Natural killer cell (primary cell): ENCODE results near the gene CSTF3. TPM values are rescaled to one million over a fixed set of nuclear protein-coding genes. Genes with fewer than 3 reads are reported as not detected.
"Not testable (repeated sequence)": the region's sequence is repeated elsewhere in the genome, so short reads cannot be mapped to it uniquely, and the experiment has no call there.

Experiments
- ATAC-seq, 3 donors: fragments of 150-1000 bp in 2 of 3; fragments of 200-7000 bp in 1 of 3; cut with Tn5 transposase; 1 replicate in 1 of 3; 2 replicates in 2 of 3; pipeline ENCODE4 v1.10.0; 2021; ENCODE audit warnings: mild to moderate bottlenecking in 2 of 3, moderate library complexity in 2 of 3
- DNase-seq, 2 donors: peaks; one replicate each; pipeline versions ENCODE4 v3.0.0 to v3.0.0-alpha.2; 2013 to 2021; ENCODE audit warnings: mixed read lengths in 1 of 2
- H3K27ac ChIP-seq: one replicate; pipeline ENCODE4 v1.5.1; 2013; ENCODE audit warnings: mild to moderate bottlenecking, low read length
- H3K27me3 ChIP-seq: one replicate; pipeline ENCODE4 v1.6.1; 2013; ENCODE audit warnings: low read length; ENCODE audit not compliant: control insufficient read depth, insufficient read depth
- H3K36me3 ChIP-seq: one replicate; pipeline ENCODE4 v1.6.1; 2013; ENCODE audit warnings: low read length; ENCODE audit not compliant: control insufficient read depth, insufficient read depth
- H3K4me1 ChIP-seq: one replicate; pipeline ENCODE4 v1.6.1; 2013; ENCODE audit warnings: low read length; ENCODE audit not compliant: control insufficient read depth, insufficient read depth
- H3K4me3 ChIP-seq: one replicate; pipeline ENCODE4 v1.5.1; 2013; ENCODE audit warnings: low read length
- H3K9me3 ChIP-seq: one replicate; pipeline ENCODE4 v1.6.1; 2013; ENCODE audit warnings: low read length; ENCODE audit not compliant: control insufficient read depth, insufficient read depth
- H3K27ac Mint-ChIP-seq, 2 donors: one replicate each; pipeline ENCODE4 v1.8.0; 2022; ENCODE audit warnings: mild to moderate bottlenecking in 2 of 2, mixed read lengths in 2 of 2, moderate library complexity in 1 of 2
- H3K27me3 Mint-ChIP-seq, 2 donors: one replicate each; pipeline ENCODE4 v1.8.0; 2022; ENCODE audit warnings: low read depth in 2 of 2, mixed read lengths in 2 of 2
- H3K36me3 Mint-ChIP-seq: one replicate; pipeline ENCODE4 v1.8.0; 2022; ENCODE audit warnings: mixed read lengths
- H3K4me1 Mint-ChIP-seq, 2 donors: one replicate each; pipeline ENCODE4 v1.8.0; 2022; ENCODE audit warnings: mixed read lengths in 2 of 2
- H3K4me3 Mint-ChIP-seq: one replicate; pipeline ENCODE4 v1.8.0; 2022; ENCODE audit warnings: mild to moderate bottlenecking, moderate library complexity, mixed read lengths
- H3K9me3 Mint-ChIP-seq, 2 donors: one replicate each; pipeline ENCODE4 v1.8.0; 2022; ENCODE audit warnings: mixed read lengths in 2 of 2
- CTCF ChIP-seq: fragments of 200-600 bp; IDR thresholded peaks from one replicate; pipeline ENCODE4 v1.8.0; 2022; ENCODE audit warnings: antibody characterized with exemption
- WGBS: methylation state at CpG from one replicate; pipeline ENCODE4 v1.1.7; 2013; ENCODE audit warnings: missing lambda C conversion rate; ENCODE audit not compliant: insufficient coverage; 5-methylcytosine and 5-hydroxymethylcytosine counted together
- intact Hi-C: fragments of 100-400 bp; cut with micrococcal nuclease; formaldehyde crosslinking; loops from one replicate; pipeline ENCODE4 v1.14.2; 2022
- total RNA-seq, 4 donors: library from RNA; stranded (reverse); fragments of 120-200 nt in 1 of 4; gene quantifications; one replicate each; pipeline versions ENCODE4 v1.2.3 to v1.2.4, GENCODE V29; 2013 to 2022

The CSTF3 gene
- total RNA-seq, 3 donors from 2014 or later (not counting 1 experiment from before 2014, with no cell fraction given) = 10.9 to 15.6 (median 12.0) TPM

GRCh38 chr11:33057284-33057683 is 104.0 kb downstream of the CSTF3 start:
- no peaks in the 10 kb centered on the region for H3K27me3 ChIP-seq
- peaks cover 0 to 8% of the 10 kb centered on the region in 2 donors for H3K4me1 Mint-ChIP-seq
- no peak overlapping the region for H3K4me3 ChIP-seq
- H3K9me3 Mint-ChIP-seq = no peaks in the 10 kb centered on the region
- H3K27ac ChIP-seq = no peak overlapping the region
- no peak overlapping the region for H3K4me3 Mint-ChIP-seq
- ATAC-seq = no peak
- H3K27me3 Mint-ChIP-seq = no peaks in the 10 kb centered on the region
- TF ChIP-seq CTCF = no peak
- DNase-seq = no peak
- H3K4me1 ChIP-seq = no peaks in the 10 kb centered on the region
- no peaks in the 10 kb centered on the region for H3K9me3 ChIP-seq
- intact Hi-C loops = no loop called here
- WGBS = 100% methylated on average over 1 of the region's 1 CpG
- peaks cover 14% of the 10 kb centered on the region for H3K36me3 Mint-ChIP-seq
- H3K27ac Mint-ChIP-seq = no peak overlapping the region
- peaks cover 28% of the 10 kb centered on the region for H3K36me3 ChIP-seq

GRCh38 chr11:33055375-33055774 is 105.9 kb downstream of the CSTF3 start:
- Histone ChIP-seq H3K4me1 (no peaks in the 10 kb centered on the region), H3K36me3 (peaks cover 23% of the 10 kb centered on the region), H3K9me3 (no peaks in the 10 kb centered on the region), H3K4me3 (no peak overlapping the region), H3K27ac (no peak overlapping the region), H3K27me3 (no peaks in the 10 kb centered on the region)
- Mint-ChIP-seq H3K36me3 (peaks cover 14% of the 10 kb centered on the region), H3K9me3 (no peaks in the 10 kb centered on the region), H3K27me3 (no peaks in the 10 kb centered on the region), H3K27ac (no peak overlapping the region), H3K4me1 (peaks cover 0 to 8% of the 10 kb centered on the region in 2 donors), H3K4me3 (no peak overlapping the region)
- intact Hi-C loops = no loop called here
- TF ChIP-seq CTCF = no peak
- ATAC-seq (no peak), DNase-seq (no peak)

GRCh38 chr11:33052231-33052630 is 109.0 kb downstream of the CSTF3 start:
- ATAC-seq = no peak
- no peak overlapping the region for H3K4me3 ChIP-seq
- no peak overlapping the region for H3K27ac Mint-ChIP-seq

GRCh38 chr11:33049565-33050408 is 111.5 kb downstream of the CSTF3 start:
- H3K27ac ChIP-seq, H3K9me3 ChIP-seq, intact Hi-C loops, H3K4me3 ChIP-seq, H3K27ac Mint-ChIP-seq, H3K27me3 Mint-ChIP-seq, H3K4me3 Mint-ChIP-seq, H3K27me3 ChIP-seq, H3K4me1 Mint-ChIP-seq, H3K9me3 Mint-ChIP-seq, H3K36me3 Mint-ChIP-seq, ATAC-seq, DNase-seq, H3K4me1 ChIP-seq: not testable (repeated sequence)
- 100% methylated on average over 3 of the region's 3 CpGs for WGBS
- peaks cover 11% of the 10 kb centered on the region for H3K36me3 ChIP-seq

More at GRCh38 chr11:33052231-33052630, 109.0 kb downstream of the CSTF3 start:
- no peak for DNase-seq
- Mint-ChIP-seq H3K36me3 (no peaks in the 10 kb centered on the region), H3K4me3 (no peak overlapping the region), H3K27me3 (no peaks in the 10 kb centered on the region), H3K9me3 (no peaks in the 10 kb centered on the region), H3K4me1 (peaks cover 3 to 8% of the 10 kb centered on the region in 2 donors)
- Histone ChIP-seq H3K9me3 (no peaks in the 10 kb centered on the region), H3K36me3 (peaks cover 8% of the 10 kb centered on the region), H3K27me3 (no peaks in the 10 kb centered on the region), H3K27ac (no peak overlapping the region), H3K4me1 (no peaks in the 10 kb centered on the region)
- 25% methylated on average over 1 of the region's 2 CpGs for WGBS
- TF ChIP-seq CTCF = no peak
- intact Hi-C loops = no loop called here

GRCh38 chr11:33048701-33049100 is 112.6 kb downstream of the CSTF3 start:
- intact Hi-C loops, DNase-seq, H3K9me3 Mint-ChIP-seq, H3K4me1 ChIP-seq, H3K27ac Mint-ChIP-seq, H3K4me3 ChIP-seq, ATAC-seq, H3K27ac ChIP-seq, H3K4me1 Mint-ChIP-seq, H3K36me3 Mint-ChIP-seq, H3K4me3 Mint-ChIP-seq, H3K27me3 ChIP-seq, H3K27me3 Mint-ChIP-seq, H3K9me3 ChIP-seq: not testable (repeated sequence)
- WGBS = 96% methylated on average over 6 of the region's 6 CpGs
- H3K36me3 ChIP-seq = peaks cover 15% of the 10 kb centered on the region
